GM12865 (cell line): ENCODE data around the gene ENAH.

Source experiments
- DNase-seq: peaks from one replicate; pipeline ENCODE4 v3.0.0; 2010; ENCODE audit warnings: low read depth
- H3K4me3 ChIP-seq: 2 replicates; pipeline ENCODE4 v1.5.1; 2011; ENCODE audit warnings: mild to moderate bottlenecking, low read depth, low read length, control low read depth
- CTCF ChIP-seq: IDR thresholded peaks from 2 replicates; pipeline ENCODE4 v1.5.1; 2011; ENCODE audit warnings: low read length, control low read depth, low read depth, inconsistent platforms; ENCODE audit not compliant: insufficient read depth; ENCODE audit errors: missing control alignments

The ENAH gene

DNA sequence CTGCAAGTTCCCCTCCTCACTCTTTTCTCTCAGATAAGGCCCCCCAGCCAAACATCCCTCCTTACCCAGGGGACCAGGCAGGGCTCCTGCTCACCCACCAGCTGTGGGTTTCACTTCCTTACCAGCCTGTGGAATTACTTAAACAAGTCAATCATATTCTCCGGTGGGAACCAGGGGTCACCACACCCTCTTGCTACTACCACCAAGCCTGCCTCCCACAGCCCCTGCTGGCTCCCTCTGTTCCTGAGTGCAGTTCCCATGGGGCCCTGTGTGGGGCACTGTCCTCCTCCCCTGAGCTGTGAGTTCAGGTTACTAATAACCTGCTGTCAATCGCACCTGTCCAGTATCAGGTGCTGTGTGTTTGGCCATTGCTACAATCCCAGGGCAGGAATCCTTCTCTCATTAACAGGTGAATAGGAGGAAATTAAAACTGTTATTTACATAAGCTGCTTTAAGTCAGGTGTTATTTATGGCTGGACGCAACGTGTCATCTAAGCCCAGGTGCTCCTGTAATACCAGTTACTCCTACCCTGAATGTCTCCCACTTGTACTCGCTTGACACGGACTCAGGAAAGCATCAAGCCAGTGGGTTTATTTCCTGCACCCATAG is 172.0 kb downstream of the ENAH start:
- peak; percentile 61 for DNase-seq
- no peak overlapping the region for H3K4me3 ChIP-seq
- TF ChIP-seq CTCF, result peak; percentile 87

DNA sequence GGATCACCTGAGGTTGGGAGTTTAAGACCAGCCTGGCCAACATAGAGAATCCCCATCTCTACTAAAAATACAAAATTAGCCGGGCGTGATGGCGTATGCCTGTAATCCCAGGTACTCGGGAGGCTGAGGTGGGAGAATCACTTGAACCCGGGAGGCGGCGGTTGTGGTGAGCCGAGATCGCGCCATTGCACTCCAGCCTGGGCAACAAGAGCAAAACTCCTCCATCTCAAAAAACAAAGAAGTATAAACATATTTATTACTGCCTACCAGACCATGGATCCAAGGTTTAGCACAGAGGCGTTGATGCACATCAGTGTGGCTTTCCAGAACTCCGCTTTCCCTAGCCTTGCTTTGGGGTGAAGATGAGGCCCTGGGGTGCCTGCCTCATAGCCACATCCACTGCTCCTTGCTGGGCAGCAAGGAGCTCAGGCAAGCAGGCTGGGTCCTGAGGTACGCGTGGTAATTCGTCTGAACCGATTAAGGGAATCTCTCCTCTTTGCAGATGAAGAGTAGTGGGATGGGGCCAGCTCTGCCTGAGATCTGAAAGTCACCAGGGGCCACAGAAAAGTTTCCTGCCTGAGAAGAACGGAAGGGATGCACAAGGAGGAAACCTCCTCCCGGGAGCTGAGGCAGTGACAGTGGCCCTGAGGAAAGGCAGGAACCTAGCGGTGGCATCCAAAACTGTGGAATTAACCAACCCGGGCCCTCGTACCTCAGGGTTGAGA is 172.8 kb downstream of the ENAH start:
- no peak for DNase-seq
- no peak for TF ChIP-seq CTCF
- no peak overlapping the region for H3K4me3 ChIP-seq

DNA sequence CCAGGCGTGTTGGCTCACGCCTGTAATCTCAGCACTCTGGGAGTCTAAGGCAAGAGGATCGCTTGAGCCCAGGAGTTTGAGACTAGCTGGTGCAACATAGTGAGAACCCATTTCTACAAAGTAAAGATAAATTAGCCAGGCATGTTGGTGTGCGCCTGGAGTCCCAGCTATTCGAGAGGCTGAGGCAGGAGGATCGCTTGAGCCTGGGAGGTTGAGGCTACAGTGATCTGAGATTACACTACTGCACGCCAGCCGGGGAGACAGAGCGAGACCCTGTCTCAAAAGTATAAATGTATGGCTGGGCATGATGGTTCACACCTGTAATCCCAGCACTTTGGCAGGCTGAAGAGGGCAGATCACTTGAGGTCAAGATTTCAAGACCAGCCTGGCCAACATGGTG is 173.6 kb downstream of the ENAH start:
- DNase-seq, result no peak
- H3K4me3 ChIP-seq, result no peak overlapping the region
- TF ChIP-seq CTCF, result no peak

GRCh38 chr1:225477296-225477911 is 175.5 kb downstream of the ENAH start:
- no peak for TF ChIP-seq CTCF
- no peak for DNase-seq
- no peak overlapping the region for H3K4me3 ChIP-seq

GRCh38 chr1:225476538-225476988 is 176.4 kb downstream of the ENAH start:
- DNase-seq, result no peak
- no peak overlapping the region for H3K4me3 ChIP-seq
- TF ChIP-seq CTCF, result no peak

DNA sequence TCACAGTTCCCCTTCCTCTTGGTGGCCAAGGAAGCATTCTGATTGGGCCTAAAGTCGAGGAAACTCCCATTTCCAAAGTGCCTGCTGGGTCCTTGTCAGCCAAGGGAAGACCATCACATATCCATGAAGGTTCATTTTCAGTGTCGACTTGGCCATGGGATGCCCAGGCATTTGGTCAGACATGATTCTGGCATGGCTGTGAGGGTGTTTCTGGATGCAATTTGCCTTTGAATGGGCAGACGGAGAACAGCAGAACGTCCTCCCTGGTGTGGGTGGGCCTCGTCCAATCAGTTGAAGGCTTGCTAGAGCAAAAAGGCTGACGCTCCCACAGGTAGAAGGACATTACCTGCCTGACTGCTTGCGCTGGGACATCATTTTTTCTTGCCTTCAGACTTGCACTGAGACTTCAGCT is 176.8 kb downstream of the ENAH start:
- TF ChIP-seq CTCF, result no peak
- DNase-seq, result no peak
- no peak overlapping the region for H3K4me3 ChIP-seq
